GM12878 (cell line): ENCODE measurements around the gene TFF1. TPM values are rescaled to one million over a fixed set of nuclear protein-coding genes. Genes with fewer than 3 reads are reported as not detected.

Experiments
- ATAC-seq: fragments of 200-7000 bp; cut with Tn5 transposase; 3 replicates; pipeline ENCODE4 v1.9.1; 2020; ENCODE audit warnings: mild to moderate bottlenecking, moderate library complexity
- BruUV-seq: library from RNA; stranded (reverse); fragments of 400-500 nt; replicated peaks from 2 replicates; lab custom pipeline; 2021; lab: Mats Ljungman, UMichigan
- CTCF ChIA-PET: fragments of 300-600 bp; sonication (Branson Sonifier 250); formaldehyde crosslinking; extraction: SDS; loops from one replicate; lab custom pipeline; 2021; ENCODE audit warnings: inconsistent platforms; lab: Yijun Ruan, JAX
- POLR2A ChIA-PET: fragments of 350-600 bp; formaldehyde crosslinking; extraction: SDS; loops from one replicate; lab custom pipeline; 2021; ENCODE audit warnings: inconsistent platforms; lab: Charles Lee
- RAD21 ChIA-PET: fragments of 300-600 bp; sonication (Branson Sonifier 250); formaldehyde crosslinking; loops from one replicate; lab custom pipeline; 2023; ENCODE audit warnings: antibody characterized with exemption; ENCODE audit not compliant: unreplicated experiment; lab: Charles Lee
- SMC1A ChIA-PET: fragments of 300-600 bp; sonication (Branson Sonifier 250); formaldehyde crosslinking; loops from one replicate; lab custom pipeline; 2023; ENCODE audit not compliant: unreplicated experiment, uncharacterized antibody; lab: Charles Lee
- DNase-seq: peaks from one replicate; pipeline ENCODE4 v3.0.0-alpha.2; 2011; ENCODE audit warnings: low read depth, low spot score
- FAIRE-seq: peaks from 3 replicates; lab custom pipeline; 2011; peaks lifted over from hg19 to GRCh38; lab: Jason Lieb, UNC
- H2AFZ ChIP-seq: 2 replicates; pipeline ENCODE4 v1.6.0; 2011; ENCODE audit warnings: low read depth, low read length, control low read depth; ENCODE audit not compliant: control insufficient read depth
- H3K27ac ChIP-seq: 2 replicates; pipeline ENCODE4 v1.5.1; 2011; ENCODE audit warnings: control low read depth; ENCODE audit not compliant: control insufficient read depth, insufficient read depth
- H3K27me3 ChIP-seq, 2 experiments: replicated peaks in 1 of 2; 2 replicates each; pipeline versions ENCODE4 v1.6.0 to v1.6.1; 2011; ENCODE audit warnings: low read length in 1 of 2; ENCODE audit not compliant: control insufficient read depth in 2 of 2, insufficient read depth in 2 of 2
- H3K36me3 ChIP-seq, 2 experiments: 2 replicates each; pipeline ENCODE4 v1.5.1; 2011; ENCODE audit warnings: low read length in 1 of 2; ENCODE audit not compliant: control insufficient read depth in 2 of 2, insufficient read depth in 2 of 2
- H3K4me1 ChIP-seq: 2 replicates; pipeline ENCODE4 v1.6.1; 2011; ENCODE audit warnings: mild to moderate bottlenecking, low read length, moderate library complexity, mixed read lengths; ENCODE audit not compliant: control insufficient read depth, insufficient read depth
- H3K4me2 ChIP-seq: 2 replicates; pipeline ENCODE4 v1.6.0; 2011; ENCODE audit warnings: control low read depth; ENCODE audit not compliant: control insufficient read depth, insufficient read depth
- H3K4me3 ChIP-seq: fragments of 200-600 bp; sonication (generic); 2 replicates; pipeline ENCODE4 v1.5.1; 2016
- H3K79me2 ChIP-seq: 2 replicates; pipeline ENCODE4 v1.6.0; 2011; ENCODE audit warnings: low read length; ENCODE audit not compliant: control insufficient read depth, insufficient read depth
- H3K9ac ChIP-seq: 2 replicates; pipeline ENCODE4 v1.8.0; 2011; ENCODE audit warnings: low read length, control low read depth, mixed read lengths; ENCODE audit not compliant: control insufficient read depth, insufficient read depth
- H3K9me3 ChIP-seq: replicated peaks from 3 replicates; pipeline ENCODE4 v1.5.1; 2011; ENCODE audit warnings: mild to moderate bottlenecking, low read length; ENCODE audit not compliant: control insufficient read depth, insufficient read depth
- H4K20me1 ChIP-seq: 2 replicates; pipeline ENCODE4 v1.6.0; 2011; ENCODE audit not compliant: control insufficient read depth, insufficient read depth
- KDM1A ChIP-seq: fragments of 200-600 bp; sonication (generic); IDR thresholded peaks from 2 replicates; pipeline ENCODE4 v1.6.1; 2016; ENCODE audit warnings: borderline replicate concordance
- MTA2 ChIP-seq: fragments of 450-650 bp; IDR thresholded peaks from 2 replicates; pipeline ENCODE4 v1.6.1; 2016; ENCODE audit warnings: low read depth, mild to moderate bottlenecking, moderate library complexity
- MTA3 ChIP-seq: IDR thresholded peaks from 2 replicates; pipeline ENCODE4 v1.6.1; 2012; ENCODE audit warnings: low read length, inconsistent platforms, borderline replicate concordance
- SIN3A ChIP-seq: IDR thresholded peaks from 2 replicates; pipeline ENCODE4 v1.6.1; 2012; ENCODE audit warnings: low read depth, low read length, improper control_type of control experiment
- SREBF2 ChIP-seq: IDR thresholded peaks from 2 replicates; pipeline ENCODE4 v1.6.1; 2012; ENCODE audit warnings: mild to moderate bottlenecking, low read length
- STAT3 ChIP-seq: IDR thresholded peaks from 2 replicates; pipeline ENCODE4 v1.6.1; 2011; ENCODE audit warnings: low read depth, low read length, improper control_type of control experiment
- SUPT20H ChIP-seq: IDR thresholded peaks from 2 replicates; pipeline ENCODE4 v1.6.1; 2011; ENCODE audit warnings: low read depth, mild to moderate bottlenecking, low read length, moderate library complexity, borderline replicate concordance; ENCODE audit not compliant: control insufficient read depth
- TCF3 ChIP-seq: IDR thresholded peaks from 2 replicates; pipeline ENCODE4 v1.6.1; 2012; ENCODE audit warnings: low read depth, mild to moderate bottlenecking, low read length, borderline replicate concordance; ENCODE audit not compliant: insufficient read depth
- USF1 ChIP-seq: IDR thresholded peaks from 2 replicates; pipeline ENCODE4 v1.6.1; 2011; ENCODE audit warnings: borderline replicate concordance, low read depth, mild to moderate bottlenecking, moderate library complexity, mixed read lengths, low read length; ENCODE audit not compliant: insufficient read depth; ENCODE audit errors: extremely low read length
- WGBS: methylation state at CpG from one replicate; pipeline ENCODE4 v1.1.6; 2016; ENCODE audit warnings: low lambda C conversion rate; ENCODE audit not compliant: insufficient replicate concordance, insufficient coverage; ENCODE audit errors: missing lambda C conversion rate; 5-methylcytosine and 5-hydroxymethylcytosine counted together
- in situ Hi-C: fragments of 300-500 bp; cut with MboI; formaldehyde crosslinking; loops from 9 replicates; pipeline ENCODE4 v1.14.3; 2018; ENCODE audit warnings: mixed read lengths
- intact Hi-C: fragments of 100-400 bp; cut with micrococcal nuclease; formaldehyde crosslinking; loops from one replicate; pipeline ENCODE4 v1.14.2; 2022; ENCODE audit not compliant: unreplicated experiment
- polyA plus RNA-seq, 11 experiments: library from polyadenylated mRNA; depleted of rRNA in 4 of 11; unstranded in 6 of 11; stranded (reverse) in 5 of 11; fragments of >200 nt; fragmentation: Nextera tagmentation in 4 of 11; fragmentation: Illumina TruSeq in 1 of 11; extraction: Ambion mirVana in 4 of 11; extraction: Trizol in 1 of 11; gene quantifications; 1 replicate in 1 of 11; 2 replicates in 10 of 11; pipeline versions ENCODE4 v1.2.1 to v1.2.3, GENCODE V29; 2011 to 2016; ENCODE audit warnings: inconsistent platforms in 2 of 11, missing spikeins in 2 of 11, low read depth in 1 of 11
- total RNA-seq, 4 experiments: library from RNA; depleted of rRNA in 3 of 4; stranded (reverse); fragments of >200 nt in 3 of 4; fragmentation: Illumina TruSeq in 1 of 4; extraction: Trizol in 1 of 4; gene quantifications; 2 replicates each; pipeline versions ENCODE4 v1.2.1 to v1.2.3, GENCODE V29; 2013 to 2021

Gene TFF1
- total and polyA plus RNA-seq, 10 of the 15 experiments (the other 5 are each of a cell fraction or from before 2014, with no cell fraction given), result 0.13 TPM; not detected in 9

GRCh38 chr21:42346866-42347600 is 19.3 kb downstream of the TFF1 start:
- ChIA-PET SMC1A (no interaction called here), POLR2A (no interaction called here), RAD21 (no interaction called here), CTCF (no interaction called here)
- DNase-seq (no peak), FAIRE-seq (no peak), ATAC-seq (no peak)
- no peaks in the 10 kb centered on the region for H3K79me2 ChIP-seq
- no peak overlapping the region for H3K4me3 ChIP-seq
- no peaks in the 10 kb centered on the region for H3K27me3 ChIP-seq
- no peaks in the 10 kb centered on the region for H4K20me1 ChIP-seq
- no peaks in the 10 kb centered on the region for H3K36me3 ChIP-seq
- TF ChIP-seq TCF3, result no peak
- TF ChIP-seq USF1, result no peak
- no peak for TF ChIP-seq STAT3
- TF ChIP-seq SIN3A, result no peak
- TF ChIP-seq SREBF2, result no peak
- no peak for TF ChIP-seq SUPT20H
- TF ChIP-seq MTA2, result no peak
- no peak for TF ChIP-seq MTA3
- TF ChIP-seq KDM1A, result no peak
- no peak overlapping the region for H3K27ac ChIP-seq
- H2AFZ ChIP-seq, result no peak overlapping the region
- WGBS, result 67% methylated on average over 30 of the region's 30 CpGs
- no peak overlapping the region for H3K4me2 ChIP-seq
- intact Hi-C loops, result no loop called here
- no peak overlapping the region for H3K9ac ChIP-seq
- no TSS peak for BruUV-seq
- in situ Hi-C loops, result no loop called here
- no peaks in the 10 kb centered on the region; the same call in 2 of the 3 replicates for H3K9me3 ChIP-seq
- no peaks in the 10 kb centered on the region for H3K4me1 ChIP-seq
